HG02678 (cell line): ENCODE data around the gene TLE3.

Experiments used
- ATAC-seq: cut with Tn5 transposase; IDR thresholded peaks from one replicate; pipeline ENCODE4 v1.9.1; 2021; ENCODE audit warnings: mild to moderate bottlenecking, moderate library complexity; ENCODE audit not compliant: unreplicated experiment

The TLE3 gene

DNA sequence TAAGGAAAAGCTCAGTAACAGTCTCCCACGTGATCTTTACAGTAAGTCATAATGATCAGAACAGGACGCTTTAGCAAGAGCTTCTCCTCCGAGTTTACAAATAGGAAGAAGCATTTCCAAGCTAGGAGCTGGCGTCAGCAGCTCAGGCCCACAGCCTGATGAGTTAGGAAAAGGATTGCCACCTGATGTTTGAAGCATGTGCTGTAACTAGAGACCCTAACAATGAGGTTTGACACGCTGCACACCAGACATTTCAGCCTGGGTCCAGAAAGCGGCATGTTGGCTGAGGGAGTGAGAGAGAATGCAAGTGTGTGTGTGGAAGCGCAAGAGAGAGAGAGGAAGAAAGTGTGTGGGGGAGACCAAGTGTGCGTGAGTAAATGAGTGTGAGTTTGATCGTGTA lies 47.3 kb downstream of the TLE3 start:
- no peak for ATAC-seq

DNA sequence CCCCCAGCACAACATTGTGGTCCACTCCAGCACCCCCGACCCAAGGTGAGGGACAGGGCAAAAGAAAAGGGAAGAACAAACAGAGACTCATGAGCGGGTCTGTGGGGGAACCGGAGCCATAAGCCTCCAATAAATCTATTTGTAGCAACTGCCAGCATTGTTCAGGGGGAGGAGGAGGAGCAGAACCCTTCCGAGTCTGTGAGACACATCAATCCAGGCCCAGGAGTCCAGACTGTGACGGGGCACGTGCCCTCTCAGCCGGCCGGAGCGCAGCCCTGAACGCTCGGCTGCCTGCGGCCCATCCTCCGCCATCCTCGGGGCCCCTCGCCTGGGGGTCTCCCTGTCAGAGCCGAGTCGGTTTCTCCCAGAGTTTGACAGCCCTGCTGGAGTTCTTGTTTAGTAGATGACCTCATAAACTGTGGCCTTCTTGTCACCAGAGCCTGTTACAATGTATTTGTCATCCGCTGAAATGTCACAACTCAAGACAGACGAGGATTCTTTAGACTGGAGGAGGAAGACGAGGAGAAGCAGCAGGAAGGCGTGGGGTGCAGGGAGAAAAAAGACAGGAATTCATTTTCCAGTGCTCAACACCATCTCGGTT lies 47.9 kb downstream of the TLE3 start:
- ATAC-seq: no peak

DNA sequence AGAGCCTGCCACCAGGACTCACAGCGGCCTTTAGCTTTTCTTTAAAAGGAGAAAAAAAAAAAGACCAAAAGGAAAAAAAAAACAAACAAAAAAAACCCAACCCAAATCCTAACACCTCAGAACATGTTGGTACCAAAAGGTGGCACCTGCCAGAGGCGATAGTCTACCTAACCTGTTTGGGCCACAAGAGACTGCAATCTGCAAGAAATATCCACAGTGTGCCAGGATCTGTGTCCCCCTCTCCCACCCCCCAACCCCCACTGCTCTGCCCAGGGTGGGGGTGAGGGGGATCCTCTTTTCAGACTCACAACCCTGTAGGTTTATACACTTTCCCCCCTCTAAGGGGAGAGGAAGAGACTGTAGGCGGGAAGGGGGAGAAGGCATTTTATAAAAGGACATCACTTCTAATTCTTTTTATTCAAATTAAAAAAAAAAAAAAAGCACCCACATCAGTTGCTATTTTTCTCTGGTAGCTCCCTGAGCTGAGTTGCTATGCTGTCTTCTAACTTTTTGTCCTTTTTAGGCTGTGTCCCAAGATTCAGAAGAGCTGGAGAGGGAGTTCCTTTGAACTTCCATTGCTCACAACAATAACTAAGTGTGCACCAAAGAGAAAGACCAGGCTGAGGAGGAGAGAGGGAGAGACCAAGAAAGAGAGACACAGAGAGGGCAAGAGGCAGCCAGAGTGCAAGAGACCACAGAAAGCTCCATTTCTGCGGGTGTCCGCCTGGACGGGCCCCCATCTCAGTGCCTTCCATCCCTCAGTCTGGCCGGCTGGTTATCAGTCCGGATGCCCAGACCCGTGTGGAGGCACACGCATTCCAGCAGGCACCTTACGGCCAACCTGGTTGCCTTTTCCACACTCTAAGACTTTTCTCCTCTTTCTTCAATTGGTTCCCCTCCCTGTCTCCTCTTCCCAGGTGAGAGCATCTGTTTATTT lies 48.9 kb downstream of the TLE3 start:
- no peak for ATAC-seq

DNA sequence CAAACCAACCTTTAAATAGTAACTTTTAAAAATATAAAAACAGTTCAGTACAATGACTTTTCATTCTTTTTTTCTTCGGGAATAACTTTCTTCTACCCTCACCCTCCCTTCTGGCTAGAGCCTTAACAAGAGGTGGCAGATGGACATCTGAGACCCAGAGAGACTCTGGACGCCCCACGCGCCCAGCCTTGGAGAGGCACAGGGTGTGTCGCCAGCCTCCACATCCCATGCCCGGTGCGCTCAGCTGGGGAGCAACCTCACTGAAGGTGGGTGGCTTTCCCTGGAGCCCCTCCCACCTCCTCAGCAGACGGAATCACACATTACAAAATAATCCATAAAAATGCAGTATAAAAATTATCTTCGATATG lies 49.5 kb downstream of the TLE3 start:
- no peak for ATAC-seq

DNA sequence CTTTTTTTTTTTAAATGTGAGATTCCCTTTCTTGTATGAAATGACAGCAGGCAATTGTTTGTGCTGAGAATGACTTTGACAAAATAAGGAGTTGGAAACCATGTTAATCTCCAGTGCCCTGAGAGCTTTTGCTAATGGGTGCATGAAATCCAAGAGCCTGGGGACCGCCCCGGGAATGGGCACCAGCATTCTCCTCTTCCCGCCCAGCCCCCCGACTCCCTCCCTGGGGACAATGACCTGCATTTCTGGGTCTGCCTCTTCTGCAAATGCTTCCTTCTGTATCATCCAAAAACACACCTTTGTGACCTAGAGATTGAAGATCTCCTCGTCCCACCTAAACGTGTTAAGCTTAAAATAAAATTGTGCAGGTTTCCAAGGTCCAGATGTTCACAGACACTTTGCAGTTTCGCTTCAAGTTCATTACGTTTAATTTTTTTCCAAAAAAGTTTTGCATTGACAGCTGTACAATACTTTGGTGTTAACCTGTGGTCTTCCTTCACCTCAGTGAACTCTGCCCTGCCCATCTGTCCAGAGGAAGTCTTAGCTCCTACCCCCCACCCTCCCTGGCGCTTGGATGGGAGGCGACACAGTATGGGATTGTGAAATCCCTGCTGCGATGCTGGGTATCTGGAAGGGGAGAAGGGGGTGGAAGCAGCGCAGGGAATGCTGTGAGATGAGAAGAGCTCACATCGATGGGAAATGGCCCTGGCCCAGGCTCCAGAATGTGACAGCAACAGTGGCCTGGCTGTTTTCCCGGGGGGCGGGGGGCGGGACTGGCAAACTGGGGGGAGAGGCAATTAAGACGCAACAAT lies 50.1 kb downstream of the TLE3 start:
- ATAC-seq: no peak

DNA sequence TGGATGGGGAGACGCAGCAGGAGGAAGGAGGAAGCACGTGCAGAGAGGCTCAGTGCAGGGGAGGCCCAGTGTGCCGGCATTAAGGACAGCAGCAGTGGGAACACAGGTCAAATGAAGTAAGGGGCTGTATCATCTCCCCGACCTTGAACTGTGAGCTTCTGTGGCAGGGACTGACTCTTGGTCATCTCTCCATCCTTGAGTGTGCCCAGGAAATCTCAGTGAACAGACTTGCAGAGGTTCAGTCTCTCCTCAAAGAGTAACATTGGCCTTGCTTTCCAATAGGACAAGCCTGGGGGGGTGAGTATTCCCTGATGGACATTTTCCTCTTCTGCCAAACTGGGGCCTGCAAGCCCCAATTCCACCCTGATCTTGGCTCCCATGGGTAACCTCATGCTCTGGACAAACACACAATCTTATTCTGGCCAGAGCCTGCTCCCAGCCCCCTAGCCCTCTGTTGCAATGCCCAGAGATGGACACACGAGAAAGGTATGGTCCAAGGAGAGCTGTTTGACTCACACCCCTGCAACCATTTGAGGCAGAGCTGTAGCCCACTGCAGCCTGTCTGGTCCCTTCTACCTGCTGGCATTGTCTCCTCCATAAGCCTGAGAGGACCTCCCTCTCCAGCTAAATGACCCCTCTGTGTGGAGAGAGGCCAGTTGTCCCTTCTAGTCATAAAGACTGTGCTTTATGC lies 50.9 kb downstream of the TLE3 start:
- ATAC-seq: no peak

DNA sequence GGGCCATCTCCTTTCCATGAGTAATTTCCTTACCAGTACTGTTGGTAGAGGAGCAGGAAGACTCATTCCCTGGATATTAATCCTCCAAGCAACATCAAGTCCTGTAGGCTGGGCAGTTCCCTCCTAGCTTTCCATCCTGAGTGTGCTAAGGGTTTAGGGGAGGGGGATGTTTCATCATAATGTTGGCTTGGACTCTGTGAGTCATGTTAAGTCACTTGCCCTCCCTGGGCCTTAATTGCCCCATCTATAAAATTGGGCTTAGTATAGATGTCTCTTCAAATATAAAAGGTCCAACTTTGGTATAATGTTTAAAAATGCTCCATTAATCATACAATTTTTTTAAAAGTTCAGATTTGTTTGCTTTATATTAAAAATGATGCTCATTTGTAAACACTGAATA lies 52.7 kb downstream of the TLE3 start:
- ATAC-seq: no peak

DNA sequence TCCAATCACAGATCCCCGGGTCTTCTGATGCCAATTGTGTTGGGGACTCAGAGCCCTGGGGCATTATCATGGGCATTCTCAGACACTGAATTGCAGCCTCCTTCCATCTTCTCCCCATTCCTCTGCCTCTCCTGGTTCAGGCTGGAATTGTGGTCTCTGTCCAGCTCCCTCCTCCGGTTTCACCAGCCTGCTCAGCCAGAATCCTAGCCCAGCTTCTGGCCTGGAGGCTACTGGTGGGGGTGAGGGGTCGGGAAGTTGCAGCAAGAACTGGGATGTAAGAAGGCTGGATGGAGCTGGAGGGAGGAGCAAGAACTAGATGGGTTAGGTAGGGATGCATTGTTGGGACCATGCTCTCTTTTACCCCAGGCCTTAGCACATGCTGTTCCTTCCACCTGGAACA lies 53.5 kb downstream of the TLE3 start:
- ATAC-seq: no peak

DNA sequence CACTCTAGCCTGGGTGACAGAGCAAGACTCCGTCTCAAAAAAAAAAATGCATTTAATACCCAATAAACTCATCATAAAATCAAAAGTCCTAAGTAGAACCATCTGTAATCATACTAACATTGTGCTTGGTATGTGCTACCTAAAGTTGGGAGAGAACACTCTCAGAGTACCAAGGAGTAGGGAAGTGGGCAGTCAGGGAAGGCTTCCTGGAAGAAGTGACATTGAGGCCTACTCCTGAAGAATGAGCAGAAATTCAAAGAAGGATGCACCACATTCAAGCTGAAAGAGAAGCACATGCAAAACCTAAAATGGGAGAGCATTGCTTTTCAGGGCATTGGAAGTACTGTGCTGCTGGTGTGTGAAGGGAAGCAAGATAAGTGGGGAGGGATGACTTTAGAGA lies 54.1 kb downstream of the TLE3 start:
- ATAC-seq: no peak

DNA sequence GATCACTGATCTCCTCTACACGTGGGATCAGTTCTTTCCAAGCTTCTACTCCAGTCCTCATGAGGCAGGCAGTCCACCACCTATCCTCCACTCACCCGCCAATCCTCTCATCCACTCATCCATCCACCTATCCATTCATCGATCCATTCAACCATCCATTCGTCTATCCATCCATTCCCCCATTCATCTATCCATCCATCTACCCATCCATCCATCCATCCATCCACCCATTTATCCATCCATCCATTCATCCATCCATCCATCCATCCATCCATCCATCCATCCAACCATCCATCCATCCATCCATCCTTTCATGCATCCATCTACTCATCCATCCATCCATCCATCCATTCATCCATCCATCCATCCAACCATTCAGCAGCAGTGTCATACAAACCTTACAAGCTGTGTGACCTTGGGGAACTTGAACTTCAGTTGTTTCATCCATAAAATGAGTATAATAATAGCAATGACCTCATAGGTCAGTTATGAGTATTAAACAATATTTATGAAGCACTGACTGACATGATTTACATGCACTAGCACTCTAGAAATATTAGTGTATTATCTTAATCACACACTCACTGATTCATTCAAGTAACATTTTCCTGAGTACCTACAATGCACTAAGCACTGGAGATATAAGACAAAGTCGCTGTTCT lies 55.0 kb downstream of the TLE3 start:
- no peak for ATAC-seq

DNA sequence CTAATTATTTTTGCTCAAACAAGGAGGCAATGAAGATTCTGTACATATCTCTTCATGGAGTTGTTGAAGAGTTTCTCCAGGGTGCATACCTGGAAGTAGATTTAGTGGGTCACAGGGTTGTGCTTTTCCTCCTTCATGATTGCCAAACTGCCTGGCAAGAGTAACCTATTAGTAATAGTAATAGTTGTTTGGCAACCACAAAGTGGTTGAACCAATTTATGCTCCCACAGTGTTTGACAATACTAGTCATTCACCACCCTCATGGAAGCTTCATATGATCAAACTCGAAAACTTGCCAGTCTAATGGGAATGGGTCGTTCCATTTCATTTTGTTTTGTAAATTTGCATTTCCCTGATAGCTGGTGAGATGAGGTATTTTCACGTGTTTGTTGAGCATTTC lies 57.8 kb downstream of the TLE3 start:
- ATAC-seq: no peak

DNA sequence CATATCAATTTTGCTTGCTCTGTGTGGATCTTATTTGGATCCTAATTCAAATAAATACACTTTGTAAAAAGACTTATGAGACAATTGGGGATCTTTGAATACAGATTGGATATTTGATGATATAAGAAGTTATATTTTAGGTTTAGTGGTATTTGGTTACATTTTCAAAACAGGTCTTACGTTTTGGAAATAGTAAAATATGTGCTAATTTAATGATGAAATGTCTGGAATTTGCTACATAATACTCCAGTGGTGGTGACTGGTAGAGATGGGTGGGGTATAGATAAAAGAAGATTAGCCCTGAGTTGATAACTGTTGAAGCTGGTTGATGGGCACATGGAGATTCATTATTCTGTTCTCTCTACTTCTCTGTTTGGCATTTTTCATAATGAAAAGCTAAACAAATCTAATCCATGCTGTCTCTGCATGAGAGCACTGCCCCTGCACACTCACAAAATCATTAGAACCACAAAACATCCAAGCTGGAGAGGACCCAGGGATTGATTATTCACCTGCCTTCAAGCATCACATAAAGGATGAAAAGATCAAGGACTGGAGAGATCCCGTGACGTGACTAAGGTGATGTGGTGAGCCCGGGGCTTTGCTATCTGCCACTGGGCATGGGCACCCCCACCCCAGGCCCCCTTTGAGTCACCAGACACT lies 58.9 kb downstream of the TLE3 start:
- no peak for ATAC-seq

DNA sequence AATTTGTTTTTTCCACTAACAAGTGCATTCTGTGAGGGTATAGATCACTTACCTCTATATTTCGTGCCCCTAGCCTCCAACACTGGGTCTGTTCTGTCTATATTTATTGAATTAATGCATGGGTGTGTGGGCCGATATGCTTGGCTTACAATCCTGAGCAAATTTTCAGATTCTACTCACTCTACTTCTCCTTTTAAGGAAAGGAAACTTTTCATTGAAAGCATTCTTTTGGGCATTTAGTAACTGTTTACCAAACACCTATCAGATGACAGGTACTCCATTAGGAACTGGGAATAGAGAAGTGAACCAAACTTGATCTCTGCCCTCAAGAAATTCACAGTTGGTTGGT lies 60.5 kb downstream of the TLE3 start:
- ATAC-seq: no peak

DNA sequence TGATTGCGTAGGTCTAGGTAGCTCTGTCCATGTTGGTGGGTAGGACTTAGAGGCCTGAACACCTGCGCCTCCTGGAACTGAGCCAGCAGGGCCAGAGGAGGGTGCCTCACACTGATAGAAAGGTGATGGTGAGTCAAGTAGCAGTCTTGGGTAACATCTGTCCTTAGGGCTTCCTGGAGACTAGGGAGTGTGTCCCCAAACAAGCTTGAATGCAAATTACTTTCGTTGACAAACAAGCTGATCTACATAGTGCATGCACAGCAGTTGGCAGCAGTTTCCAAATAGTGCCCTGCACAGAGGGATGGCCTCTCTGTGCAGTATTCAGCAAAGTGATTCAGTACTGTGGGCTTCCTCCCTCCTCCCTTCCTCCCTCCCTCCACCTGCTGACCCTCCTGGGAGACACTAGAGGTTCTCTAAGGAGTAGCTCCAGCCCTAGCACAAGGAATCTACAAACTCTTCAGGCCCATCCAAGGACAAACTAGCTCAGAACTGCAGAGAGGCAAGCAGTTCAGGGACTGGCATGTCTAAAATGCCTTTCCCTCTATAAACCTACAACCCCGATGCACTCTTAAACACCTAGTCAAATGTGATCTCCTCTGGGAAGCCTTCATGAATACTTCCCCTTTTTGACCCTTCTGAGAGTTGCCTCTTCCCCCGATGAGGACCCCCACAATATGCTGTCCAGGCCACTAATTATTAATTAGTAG lies 61.0 kb downstream of the TLE3 start:
- ATAC-seq: peak; percentile 82

DNA sequence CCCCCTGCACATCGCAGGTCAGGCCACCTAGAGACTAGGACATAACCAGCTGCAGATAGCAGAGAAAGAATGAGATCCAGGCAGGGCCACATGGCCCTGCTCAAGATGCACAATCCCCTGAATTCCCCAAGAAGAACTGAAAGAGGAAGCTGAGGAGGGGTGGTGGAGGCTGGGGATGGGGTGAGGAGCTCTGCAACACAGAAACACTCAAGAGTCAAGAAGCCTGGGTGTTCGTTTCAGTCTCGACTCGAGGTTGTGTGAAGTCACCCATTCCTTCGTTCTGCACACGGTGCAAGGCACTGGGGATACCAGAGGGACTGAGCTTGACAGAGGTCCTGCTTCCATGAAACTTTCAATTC lies 62.0 kb downstream of the TLE3 start:
- ATAC-seq: peak; percentile 51

DNA sequence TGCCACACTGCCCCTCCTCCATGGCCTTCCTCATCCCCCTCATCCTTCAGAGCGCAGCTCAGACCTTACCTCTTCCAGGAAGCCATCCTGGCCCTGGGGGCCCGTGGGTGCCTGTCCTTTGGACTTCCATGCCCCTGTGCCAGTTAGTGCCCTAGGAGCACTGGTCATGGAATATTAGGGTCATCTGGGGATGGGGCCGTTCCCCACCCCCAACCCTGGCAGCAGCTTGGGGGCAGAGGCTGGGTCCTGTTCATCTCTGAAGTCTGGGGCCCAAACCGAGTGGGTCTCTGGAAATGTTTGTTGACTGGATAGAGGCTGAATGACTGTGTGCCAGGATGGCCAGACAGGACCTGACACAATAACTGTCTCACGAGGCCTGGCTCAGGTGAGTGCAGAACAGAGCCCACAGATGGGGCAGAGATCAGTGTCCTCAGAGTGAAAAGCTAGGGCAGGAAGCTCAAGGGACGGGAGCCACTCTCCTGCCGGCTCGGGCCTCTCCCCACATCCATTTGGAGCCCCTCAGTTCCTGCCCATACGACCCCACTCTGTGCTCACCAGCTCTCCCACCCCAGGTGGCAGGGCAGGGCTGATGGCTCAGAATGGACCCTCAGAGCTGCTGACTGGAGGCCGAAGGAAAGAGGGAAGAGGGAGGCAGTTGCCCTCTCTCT lies 62.5 kb downstream of the TLE3 start:
- no peak for ATAC-seq

DNA sequence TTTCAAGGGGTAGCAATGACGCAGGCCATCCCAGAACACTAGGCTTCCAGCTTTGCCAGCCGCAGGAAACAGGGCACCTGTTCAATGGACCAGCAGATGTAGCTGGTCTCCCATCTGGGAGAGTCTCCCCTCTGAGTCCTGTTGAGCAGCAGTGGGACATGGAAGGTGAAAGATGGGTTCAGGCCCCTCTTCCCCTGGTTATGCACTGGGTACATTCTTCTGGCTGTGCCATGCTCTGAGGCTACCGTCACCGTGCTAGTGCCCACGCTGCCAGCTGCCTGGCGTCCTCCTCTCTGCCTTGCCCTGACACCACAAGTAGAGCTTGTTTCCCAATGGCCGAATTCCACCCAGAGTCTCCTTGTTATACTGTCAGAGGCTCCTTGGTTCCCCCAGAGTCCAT lies 63.1 kb downstream of the TLE3 start:
- no peak for ATAC-seq

DNA sequence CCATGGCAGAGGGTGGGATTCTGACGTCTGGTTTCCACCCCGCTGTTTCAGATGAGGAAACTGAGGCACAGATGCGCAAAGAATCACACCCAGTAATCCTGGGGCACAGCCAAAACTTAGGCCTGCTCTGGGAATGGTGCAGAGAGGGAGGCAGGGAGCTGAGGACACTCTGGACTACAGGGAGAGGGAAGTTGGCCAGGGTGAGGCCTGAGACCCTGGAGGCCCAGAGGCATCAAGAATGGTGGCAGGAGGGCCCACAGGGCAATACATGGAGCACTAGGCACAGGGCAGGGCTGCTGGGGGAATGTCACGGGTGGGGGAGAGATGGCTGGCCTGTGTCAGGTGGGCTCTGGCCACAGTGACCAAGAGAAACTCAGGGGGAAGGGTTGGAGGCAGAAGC lies 63.6 kb downstream of the TLE3 start:
- ATAC-seq: no peak

DNA sequence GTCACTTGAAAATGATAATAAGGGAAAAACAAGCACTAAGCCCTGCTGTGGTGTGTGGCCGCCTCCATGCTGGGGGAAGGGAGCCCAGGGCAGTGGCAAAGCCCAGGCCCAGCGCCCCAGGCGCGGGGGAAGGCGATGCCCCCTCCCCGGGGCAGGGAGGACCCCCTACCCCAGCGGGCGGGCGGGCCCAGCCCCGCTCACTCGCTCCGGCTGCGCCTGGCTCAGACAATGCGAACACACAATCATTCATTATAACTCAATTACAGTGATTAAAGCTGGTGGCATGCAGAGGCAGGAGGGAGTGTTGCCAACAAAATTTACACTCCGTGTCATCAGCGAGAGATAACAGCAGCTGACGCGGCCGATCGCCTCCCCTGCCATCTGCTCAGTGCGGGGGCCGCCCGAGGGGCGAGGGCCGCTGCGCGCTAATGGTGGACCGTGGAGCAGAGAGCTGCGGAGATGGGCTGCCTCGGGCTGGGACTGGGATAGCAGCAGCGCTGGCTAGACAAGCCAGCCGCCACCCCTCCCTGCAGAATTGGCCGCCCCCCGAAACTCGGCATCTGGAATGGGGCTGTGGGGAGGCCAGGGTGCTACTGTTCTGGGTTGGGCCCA lies 64.1 kb downstream of the TLE3 start:
- no peak for ATAC-seq
